HG03196 (cell line): ENCODE measurements around the gene GOLGA6L6.
"Not testable (repeated sequence)": the region's sequence is repeated elsewhere in the genome, so short reads cannot be mapped to it uniquely, and the experiment has no call there.

Experiments used
- ATAC-seq: cut with Tn5 transposase; IDR thresholded peaks from one replicate; pipeline ENCODE4 v1.9.1; 2021; ENCODE audit not compliant: unreplicated experiment

Gene GOLGA6L6, protein sequence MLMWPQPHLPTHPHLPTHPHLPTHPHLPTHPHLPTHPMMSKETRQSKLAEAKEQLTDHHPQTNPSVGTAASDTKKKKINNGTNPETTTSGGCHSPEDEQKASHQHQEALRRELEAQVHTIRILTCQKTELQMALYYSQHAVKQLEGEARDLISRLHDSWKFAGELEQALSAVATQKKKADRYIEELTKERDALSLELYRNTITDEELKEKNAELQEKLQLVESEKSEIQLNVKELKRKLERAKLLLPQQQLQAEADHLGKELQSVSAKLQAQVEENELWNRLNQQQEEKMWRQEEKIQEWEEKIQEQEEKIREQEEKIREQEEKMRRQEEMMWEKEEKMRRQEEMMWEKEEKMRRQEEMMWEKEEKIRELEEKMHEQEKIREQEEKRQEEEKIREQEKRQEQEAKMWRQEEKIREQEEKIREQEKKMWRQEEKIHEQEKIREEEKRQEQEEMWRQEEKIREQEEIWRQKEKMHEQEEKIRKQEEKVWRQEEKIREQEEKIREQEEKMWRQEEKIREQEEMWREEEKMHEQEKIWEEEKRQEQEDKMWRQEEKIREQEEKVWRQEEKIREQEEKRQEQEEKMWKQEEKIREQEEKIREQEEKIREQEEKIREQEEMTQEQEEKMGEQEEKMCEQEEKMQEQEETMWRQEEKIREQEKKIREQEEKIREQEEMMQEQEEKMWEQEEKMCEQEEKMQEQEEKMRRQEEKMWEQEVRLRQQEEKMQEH

DNA sequence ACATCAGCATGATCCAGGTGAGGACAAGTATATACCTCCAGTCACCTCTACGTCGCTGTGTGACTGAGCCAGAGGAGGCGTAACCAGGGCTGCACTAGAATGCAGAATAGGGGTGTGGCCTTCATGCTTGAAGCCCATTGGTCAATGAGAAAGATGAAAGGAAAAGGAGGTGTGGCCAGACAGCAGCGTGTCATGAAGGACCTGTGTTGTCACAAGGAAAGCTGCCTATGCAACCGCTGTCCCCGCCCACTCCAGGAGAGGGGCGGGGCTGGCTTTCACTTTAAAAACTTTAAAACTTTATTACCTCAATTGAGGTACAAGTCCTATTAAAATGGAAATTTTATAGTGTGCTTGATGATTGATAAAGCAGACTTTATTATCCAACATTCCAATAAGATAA lies at the start of gene GOLGA6L6:
Gene GOLGA6L6, minus strand, starts transcription at position 101 of the 400 bp plus-strand sequence. Its CDS starts 91 bp downstream, at position 10.
- not testable (repeated sequence) for ATAC-seq

DNA sequence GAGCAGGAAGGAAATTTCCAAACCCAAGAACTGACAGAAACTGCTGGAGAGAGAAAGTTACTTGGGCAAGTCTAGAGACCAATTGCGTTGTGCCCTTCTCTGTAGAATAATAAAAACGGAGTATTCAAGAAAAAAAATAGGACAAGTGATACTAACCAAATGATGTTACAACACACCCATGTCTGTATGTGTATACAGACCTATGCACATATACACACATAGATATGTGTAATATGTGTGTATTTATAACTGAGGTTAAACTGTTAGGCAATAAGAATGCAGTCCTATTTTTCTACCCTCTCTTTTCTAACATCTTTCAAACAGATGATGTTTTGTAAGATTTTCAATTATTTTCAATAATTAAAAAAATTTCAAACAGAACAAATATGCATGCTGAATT lies 48.5 kb upstream of the GOLGA6L6 start:
- ATAC-seq, result not testable (repeated sequence)

DNA sequence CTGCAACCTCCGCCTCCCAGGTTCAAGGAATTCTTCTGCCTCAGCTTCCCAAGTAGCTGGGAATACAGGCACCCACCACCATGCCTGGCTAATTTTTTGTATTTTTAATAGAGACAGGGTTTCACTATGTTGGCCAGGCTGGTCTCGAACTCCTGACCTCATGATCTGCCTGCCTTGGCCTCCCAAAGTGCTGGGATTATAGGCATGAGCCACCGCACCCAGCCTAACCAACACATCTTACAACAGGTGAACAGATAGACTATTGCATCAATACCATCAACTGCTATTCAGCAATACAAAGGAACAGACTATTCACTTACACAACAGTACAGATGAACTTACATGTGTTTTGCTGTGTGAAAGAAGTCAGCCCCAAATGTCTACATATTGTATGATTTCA lies 45.2 kb upstream of the GOLGA6L6 start:
- not testable (repeated sequence) for ATAC-seq

DNA sequence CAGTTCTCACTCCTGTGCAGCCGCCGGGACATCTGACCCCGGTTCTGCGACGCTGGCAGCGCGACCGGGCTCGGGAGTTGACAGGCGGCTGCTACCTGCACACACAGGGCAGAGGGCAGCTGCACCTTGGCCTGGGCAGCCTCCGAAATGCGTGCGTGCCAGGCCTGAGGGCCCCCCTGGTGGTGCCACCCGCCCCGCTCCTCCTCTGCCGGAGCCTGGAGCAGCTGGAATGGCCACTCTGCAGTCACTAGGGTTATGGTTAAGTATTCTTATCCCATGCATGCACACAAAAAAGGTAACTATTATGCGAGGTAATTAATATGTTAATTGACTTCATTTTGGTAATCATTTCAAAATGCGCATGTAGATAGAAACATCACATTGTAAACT lies 41.1 kb upstream of the GOLGA6L6 start:
- not testable (repeated sequence) for ATAC-seq

DNA sequence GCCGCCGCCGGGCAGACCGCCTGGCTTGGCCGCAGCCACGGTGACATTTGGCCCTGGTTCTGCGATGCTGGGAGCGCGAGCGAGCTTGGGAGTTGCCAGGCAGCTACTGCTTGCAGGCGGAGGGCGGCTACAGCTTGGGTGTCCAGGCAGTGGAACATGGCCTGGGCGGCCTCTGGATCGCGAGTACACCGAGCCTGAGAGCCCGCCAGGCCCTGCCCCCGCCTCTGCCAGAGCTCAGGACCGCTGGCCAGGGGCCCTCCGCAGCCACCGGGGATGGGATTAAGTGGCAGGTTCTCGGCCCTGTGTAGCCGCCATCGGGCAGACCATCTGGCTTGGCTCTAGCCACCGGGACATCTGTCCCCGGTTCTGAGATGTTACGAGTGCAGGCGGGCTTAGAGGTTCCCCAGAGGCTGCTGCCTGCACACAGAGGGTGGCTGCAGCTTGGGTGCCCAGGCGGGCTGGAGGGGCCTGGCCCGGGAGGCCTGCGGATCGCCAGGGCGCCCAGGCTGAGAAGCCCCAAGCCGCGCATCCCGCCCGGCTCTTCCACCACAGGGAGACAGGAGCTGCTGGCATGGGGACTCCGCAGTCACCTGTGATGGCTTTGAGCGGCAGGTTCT lies 40.6 kb upstream of the GOLGA6L6 start:
- ATAC-seq, result not testable (repeated sequence)

DNA sequence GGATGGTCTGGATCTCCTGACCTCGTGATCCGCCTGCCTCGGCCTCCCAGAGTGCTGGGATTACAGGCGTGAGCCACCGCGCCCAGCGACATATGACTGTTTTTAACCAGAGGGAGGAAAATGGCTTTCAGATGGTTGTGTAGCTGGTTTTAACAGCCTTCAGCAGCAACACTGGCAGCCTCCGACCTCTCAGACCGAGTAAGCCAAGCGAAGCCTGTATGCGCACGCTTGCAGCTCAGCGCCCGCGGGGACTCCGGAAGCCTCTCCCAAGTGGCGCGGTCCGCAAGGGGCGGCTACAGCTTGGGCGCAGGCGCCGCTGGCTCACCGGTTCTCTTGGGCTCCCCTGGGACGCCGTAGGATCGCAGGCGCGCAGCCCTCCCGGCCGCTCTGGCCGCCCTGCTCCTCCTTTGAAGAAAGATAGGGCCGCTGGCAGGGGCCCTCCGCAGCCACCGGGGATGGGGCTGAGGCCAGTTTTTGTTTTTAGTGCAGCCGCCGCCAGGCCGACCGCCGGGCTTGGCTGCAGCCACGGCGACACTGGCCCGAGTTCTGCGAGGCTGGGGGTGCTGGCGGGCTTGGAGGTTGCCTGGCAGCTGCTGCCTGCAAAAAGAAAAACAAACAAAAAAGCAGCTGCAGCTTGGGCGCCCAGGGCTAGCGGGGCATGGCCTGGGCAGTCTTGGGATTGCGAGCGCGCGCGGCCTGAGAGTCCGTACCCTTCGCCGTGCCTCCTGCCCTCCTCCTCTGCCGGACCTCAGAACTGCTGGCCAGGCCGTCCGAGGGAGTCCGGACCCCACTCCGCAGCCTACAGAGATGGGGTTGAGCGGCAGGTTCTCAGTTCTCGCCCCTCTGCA lies 39.9 kb upstream of the GOLGA6L6 start:
- not testable (repeated sequence) for ATAC-seq

DNA sequence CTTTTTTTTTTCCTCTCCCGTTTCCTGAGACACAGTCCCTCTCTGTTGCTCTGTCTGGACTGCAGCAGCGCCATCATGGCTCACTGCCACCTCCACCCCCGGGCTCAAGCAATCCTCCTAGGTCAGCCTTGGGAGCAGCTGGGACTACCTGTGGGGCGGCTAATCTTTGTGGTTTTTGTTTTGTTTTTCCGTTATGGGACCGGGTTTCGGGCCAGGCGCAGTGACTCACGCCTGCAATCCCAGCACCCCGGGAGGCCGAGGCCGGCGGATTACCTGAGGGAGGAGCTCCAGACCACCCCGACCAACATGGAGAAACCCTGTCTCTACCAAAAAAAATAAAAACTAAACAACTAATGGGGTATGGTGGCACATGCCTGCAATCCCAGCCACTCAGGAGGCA lies 38.1 kb upstream of the GOLGA6L6 start:
- ATAC-seq, result not testable (repeated sequence)

DNA sequence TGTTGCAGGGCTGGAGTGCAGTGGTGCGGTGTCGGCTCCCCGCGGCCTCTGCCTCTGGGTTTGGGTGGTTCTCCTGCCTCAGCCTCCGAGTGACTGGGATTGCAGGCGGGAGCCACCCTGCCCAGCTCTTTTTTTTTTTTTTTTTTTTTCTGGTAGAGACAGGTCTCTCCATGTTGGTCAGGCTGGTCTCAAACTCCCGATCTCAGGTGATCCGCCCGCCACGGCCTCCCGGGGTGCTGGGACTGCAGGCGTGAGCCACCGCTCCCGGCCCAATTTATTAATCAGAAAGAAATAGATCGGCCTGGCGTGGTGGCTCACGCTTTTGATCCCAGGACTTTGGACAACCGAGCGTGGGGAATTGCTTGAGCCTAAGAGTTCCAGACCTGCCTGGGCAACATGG lies 9.7 kb upstream of the GOLGA6L6 start:
- not testable (repeated sequence) for ATAC-seq

DNA sequence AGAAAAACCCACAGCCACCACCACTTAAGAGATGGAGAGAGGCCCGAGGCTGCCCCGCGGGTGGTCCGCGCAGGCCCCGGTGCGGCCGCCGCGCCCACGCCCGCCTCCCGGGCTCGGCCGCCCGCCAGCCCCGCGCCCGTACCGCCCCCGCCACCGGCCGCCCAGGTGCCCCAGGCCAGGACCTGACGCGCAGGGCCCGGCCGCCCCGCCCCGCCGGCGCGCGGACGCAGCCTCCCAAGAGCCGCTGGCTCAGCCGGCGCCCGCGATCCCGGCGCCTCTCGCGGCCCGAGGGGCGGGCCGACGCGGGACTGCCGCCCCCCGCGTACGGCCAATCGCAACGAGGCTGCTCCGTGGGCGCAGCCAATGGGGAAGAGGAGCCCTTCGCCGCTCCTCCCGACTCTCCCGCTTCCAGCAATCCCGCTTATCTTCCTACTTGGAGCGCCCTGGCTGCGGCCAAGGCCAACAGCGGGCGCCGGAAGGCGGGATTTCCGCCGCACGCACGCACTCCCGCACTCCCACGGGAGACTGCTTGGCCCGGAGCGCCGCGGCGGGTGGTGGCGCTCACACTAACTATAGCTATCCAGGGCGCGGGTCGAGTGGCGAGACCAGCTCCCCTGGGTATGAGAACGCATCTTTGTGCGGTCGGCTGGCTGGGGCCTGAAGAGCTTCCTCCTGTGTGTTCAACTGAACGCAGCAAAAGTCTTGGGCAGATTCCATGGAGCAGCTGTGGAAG lies 35.5 kb downstream of the GOLGA6L6 start:
- not testable (repeated sequence) for ATAC-seq

DNA sequence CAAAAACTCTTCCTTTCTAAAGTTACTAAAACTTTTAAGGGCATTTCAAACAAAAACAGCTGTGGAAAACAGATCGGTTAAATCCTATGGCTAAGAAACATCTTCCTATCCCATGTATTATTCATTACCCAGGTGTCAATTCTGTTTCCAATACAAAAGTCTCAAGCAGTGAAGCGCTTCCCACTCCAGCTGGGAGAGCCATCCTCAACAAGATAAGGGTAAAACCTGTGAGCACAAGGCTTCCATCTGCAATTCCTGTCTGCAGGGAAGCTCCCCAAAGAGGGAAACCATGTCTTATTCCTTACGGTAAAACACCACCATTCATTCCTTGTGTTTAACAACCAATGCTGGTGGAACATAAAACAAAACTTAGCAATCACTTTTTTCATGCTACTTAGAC lies 38.8 kb downstream of the GOLGA6L6 start:
- ATAC-seq, result not testable (repeated sequence)

DNA sequence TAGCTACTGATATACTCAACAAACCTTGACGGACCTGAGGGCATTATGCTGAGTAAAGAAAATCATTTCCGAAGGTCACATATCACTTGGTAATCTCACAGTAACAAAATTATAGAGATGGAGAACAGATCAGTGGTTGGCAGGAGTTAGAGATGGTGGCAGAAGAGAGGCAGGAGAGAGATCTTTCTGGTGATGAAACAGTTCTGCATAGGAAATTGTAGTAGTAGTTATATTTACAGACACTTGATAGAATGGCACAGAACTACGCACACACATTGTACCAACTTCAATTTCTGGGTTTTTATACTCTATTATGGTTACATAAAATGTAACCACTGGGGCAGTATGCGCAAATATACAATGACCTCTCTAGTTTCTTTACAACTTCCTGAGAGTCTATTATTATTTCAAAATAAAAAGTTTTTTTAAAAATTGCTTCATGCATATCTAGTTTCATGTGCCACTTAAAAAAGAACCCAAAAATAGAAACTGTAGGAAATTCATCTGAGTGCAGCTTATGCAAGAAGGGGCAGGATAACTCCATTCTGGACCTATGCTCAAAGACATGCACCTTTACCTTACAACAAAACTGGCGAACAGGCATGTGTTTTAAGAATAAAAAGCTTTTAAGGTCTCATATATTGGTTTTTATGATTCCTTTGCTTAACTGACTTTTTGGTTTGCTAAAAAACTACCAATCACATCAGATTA lies 39.9 kb downstream of the GOLGA6L6 start:
- ATAC-seq, result not testable (repeated sequence)

DNA sequence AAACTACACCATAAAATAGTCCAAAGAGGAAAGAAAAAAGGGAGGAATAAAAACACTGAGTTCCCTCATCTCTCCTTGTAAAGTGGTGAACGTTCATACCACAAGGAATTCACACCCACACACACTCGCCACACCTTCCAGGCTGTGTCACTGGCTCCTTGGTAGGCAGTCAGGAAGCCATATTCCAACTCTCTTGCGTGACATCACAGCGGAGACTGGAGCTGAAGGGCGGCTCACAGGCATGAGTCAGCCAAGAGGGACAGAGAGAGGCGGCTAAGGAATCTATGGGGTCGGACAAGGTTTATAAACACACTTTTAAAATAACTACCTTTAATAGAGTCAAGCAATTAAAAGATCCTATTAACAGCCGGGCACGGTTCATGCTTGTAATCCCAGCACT lies 43.8 kb downstream of the GOLGA6L6 start:
- not testable (repeated sequence) for ATAC-seq

DNA sequence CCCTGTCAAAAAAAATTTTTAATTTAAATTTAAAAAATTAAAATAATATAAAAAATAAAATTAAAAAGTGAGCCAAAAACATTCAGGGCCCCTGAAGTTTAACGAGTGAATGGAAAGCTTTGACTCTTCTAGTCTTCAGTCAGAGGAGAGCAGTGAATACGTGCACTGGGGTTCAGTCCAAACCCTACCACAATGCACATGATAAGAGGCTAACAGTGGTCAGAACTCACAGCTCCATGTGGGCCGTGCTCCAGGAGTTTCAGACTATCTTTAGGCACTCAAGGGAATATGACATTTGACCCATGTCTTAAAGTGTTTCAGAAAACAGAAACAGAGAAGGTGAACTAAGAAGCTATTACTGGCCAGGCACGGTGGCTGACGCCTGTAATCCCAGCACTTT lies 48.6 kb downstream of the GOLGA6L6 start:
- not testable (repeated sequence) for ATAC-seq

DNA sequence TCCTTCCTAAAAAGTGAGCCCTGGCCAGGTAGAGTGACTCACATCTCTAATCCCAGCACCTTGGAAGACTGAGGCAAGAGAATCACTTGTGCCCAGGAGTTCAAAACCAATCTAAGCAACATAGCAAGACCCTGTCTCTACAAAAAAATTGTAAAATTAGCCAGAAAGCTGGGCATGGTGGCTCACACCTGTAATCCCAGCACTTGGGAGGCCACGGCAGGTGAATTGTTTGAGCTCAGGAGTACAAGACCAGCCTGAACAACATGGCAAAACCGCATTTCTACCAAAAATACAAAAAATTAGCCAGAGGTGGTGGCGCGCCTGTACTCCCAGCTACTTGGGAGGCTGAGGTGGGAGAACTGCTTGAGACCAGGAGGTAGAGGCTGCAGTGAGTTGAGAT lies 49.0 kb downstream of the GOLGA6L6 start:
- ATAC-seq, result not testable (repeated sequence)

DNA sequence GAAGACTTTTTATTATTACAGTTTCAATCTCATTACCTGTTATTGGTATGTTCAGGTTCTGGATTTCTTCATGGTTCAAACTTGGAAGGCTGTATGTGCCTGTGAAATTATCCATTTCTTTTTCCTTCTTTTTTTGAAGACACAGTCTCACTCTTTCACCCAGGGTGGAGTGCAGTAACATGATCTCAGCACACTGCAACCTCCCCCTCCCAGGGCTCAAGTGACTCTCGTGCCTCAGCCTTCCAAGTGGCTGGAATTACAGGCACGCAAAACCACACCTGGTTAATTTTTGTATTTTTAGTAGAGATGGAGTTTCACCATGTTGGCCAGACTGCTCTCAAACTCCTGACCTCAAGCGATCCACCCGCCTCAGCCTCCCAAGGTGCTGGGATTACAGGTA lies 52.3 kb downstream of the GOLGA6L6 start:
- not testable (repeated sequence) for ATAC-seq
